Measurements from ENCODE around the gene VSTM4. TPM values are rescaled to one million over a fixed set of nuclear protein-coding genes. Genes with fewer than 3 reads are reported as not detected.

VSTM4 gene
- total and polyA plus RNA-seq, 2 experiments from 2014 or later = 9.0 to 10.2 TPM

DNA sequence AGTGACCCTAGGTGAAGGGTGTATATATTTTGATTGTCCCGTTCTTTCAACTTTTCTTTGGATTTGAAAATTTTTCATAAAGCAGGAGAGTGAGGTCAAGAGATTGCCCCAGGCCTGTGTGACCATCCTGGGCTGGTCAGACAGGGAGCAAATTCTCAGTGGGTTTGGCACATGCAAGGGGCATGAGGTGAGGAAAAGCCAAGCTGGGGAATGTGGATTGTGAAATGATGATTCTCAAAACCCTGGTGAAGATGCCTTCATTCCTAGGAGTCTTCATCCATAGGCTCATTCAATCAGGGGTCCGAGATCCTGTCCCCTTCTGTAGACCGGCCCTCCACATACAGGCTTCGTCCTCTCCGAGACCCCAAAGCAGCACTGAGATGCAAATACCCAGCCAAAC is 45.5 kb upstream of the VSTM4 start:
- Histone ChIP-seq H2AFZ (no peak overlapping the region), H3K4me2 (no peak overlapping the region)
- 94% methylated on average over 5 of the region's 5 CpGs for WGBS (ENCODE audit: low lambda C conversion rate, missing lambda C conversion rate)

DNA sequence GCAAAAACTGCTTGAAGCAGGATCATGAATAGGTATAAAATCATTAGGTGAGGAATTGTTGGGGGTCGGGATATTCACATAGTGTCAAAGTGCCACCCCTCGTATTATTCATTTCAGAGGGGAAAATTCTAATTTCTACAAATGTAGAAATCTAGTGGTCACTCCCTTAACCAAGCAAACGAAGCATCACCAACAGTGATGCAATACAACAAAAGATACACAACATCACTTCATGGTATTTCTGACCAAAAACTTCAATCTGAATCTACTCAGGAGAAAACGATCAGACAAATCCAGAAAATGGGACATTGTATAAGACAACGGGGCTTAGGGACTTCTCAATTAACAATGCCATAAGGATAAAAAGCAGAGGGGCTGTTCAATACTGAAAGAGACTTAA is 44.8 kb upstream of the VSTM4 start:
- H3K27ac ChIP-seq = no peak overlapping the region
- no peaks in the 10 kb centered on the region for H4K20me1 ChIP-seq (ENCODE audit: insufficient read depth, poor library complexity, severe bottlenecking)
- H3K9me3 ChIP-seq (ENCODE audit: low read depth) = no peaks in the 10 kb centered on the region
- H3K4me3 ChIP-seq = no peak overlapping the region
- no peaks in the 10 kb centered on the region for H3K4me1 ChIP-seq (ENCODE audit: insufficient read depth)
- DNase-seq (ENCODE audit: low spot score) = no peak
- H3K4me2 ChIP-seq = no peak overlapping the region
- no peak overlapping the region for H2AFZ ChIP-seq
- no peaks in the 10 kb centered on the region for H3K79me2 ChIP-seq
- no peaks in the 10 kb centered on the region for H3K9me2 ChIP-seq (replicated peaks; ENCODE audit: insufficient read depth)
- H3K27me3 ChIP-seq = peaks cover 26% of the 10 kb centered on the region
- 90% methylated on average over 5 of the region's 5 CpGs for WGBS (ENCODE audit: low lambda C conversion rate, missing lambda C conversion rate)
- H3K36me3 ChIP-seq (replicated peaks; ENCODE audit: insufficient read depth, low read depth) = no peaks in the 10 kb centered on the region
- no peak for TF ChIP-seq EZH2phosphoT487 (IDR thresholded peaks at IDR 0.05; ENCODE audit: low read depth, severe bottlenecking, unreplicated experiment)
- TF ChIP-seq EZH2 (IDR thresholded peaks at IDR 0.05; ENCODE audit: borderline replicate concordance) = no peak
- TF ChIP-seq, protein P1, sequence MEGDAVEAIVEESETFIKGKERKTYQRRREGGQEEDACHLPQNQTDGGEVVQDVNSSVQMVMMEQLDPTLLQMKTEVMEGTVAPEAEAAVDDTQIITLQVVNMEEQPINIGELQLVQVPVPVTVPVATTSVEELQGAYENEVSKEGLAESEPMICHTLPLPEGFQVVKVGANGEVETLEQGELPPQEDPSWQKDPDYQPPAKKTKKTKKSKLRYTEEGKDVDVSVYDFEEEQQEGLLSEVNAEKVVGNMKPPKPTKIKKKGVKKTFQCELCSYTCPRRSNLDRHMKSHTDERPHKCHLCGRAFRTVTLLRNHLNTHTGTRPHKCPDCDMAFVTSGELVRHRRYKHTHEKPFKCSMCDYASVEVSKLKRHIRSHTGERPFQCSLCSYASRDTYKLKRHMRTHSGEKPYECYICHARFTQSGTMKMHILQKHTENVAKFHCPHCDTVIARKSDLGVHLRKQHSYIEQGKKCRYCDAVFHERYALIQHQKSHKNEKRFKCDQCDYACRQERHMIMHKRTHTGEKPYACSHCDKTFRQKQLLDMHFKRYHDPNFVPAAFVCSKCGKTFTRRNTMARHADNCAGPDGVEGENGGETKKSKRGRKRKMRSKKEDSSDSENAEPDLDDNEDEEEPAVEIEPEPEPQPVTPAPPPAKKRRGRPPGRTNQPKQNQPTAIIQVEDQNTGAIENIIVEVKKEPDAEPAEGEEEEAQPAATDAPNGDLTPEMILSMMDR (IDR thresholded peaks at IDR 0.05; ENCODE audit: poor library complexity) = no peak

More for the DNA sequence above, 45.5 kb upstream of the VSTM4 start:
- Histone ChIP-seq H3K9me3 (ENCODE audit: low read depth) (no peaks in the 10 kb centered on the region), H4K20me1 (ENCODE audit: insufficient read depth, poor library complexity, severe bottlenecking) (no peaks in the 10 kb centered on the region), H3K36me3 (replicated peaks; ENCODE audit: insufficient read depth, low read depth) (no peaks in the 10 kb centered on the region), H3K79me2 (no peaks in the 10 kb centered on the region), H3K4me1 (ENCODE audit: insufficient read depth) (no peaks in the 10 kb centered on the region), H3K9me2 (replicated peaks; ENCODE audit: insufficient read depth) (no peaks in the 10 kb centered on the region), H3K27ac (no peak overlapping the region), H3K4me3 (no peak overlapping the region), H3K27me3 (peaks cover 23% of the 10 kb centered on the region)
- no peak for DNase-seq (ENCODE audit: low spot score)
- TF ChIP-seq, protein P1 (IDR thresholded peaks at IDR 0.05; ENCODE audit: poor library complexity) = no peak
- TF ChIP-seq EZH2phosphoT487 (IDR thresholded peaks at IDR 0.05; ENCODE audit: low read depth, severe bottlenecking, unreplicated experiment) (no peak), EZH2 (IDR thresholded peaks at IDR 0.05; ENCODE audit: borderline replicate concordance) (no peak)

DNA sequence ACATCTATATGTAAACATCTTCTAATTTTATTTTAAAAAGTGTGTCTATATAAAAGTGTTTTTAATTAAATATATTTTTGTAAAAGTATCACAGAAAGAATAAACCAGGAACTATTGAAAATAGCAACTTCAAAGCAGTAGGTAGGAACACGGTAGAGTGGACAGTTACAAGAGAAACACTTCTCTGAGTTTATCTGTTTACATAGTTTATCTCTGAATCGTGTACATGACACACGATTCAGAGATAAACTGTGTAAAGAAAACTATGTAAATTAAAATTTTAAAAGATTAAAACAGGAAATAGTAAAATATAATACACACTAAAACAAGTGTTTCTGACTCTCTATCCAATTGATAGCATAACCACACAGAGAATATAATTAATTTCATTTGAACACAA is 43.6 kb upstream of the VSTM4 start:
- no peaks in the 10 kb centered on the region for H3K9me2 ChIP-seq (replicated peaks; ENCODE audit: insufficient read depth)
- no peaks in the 10 kb centered on the region for H3K9me3 ChIP-seq (ENCODE audit: low read depth)
- no peak for TF ChIP-seq EZH2phosphoT487 (IDR thresholded peaks at IDR 0.05; ENCODE audit: low read depth, severe bottlenecking, unreplicated experiment)
- no peak for TF ChIP-seq EZH2 (IDR thresholded peaks at IDR 0.05; ENCODE audit: borderline replicate concordance)
- TF ChIP-seq, protein P1 (IDR thresholded peaks at IDR 0.05; ENCODE audit: poor library complexity) = no peak
- H3K4me1 ChIP-seq (ENCODE audit: insufficient read depth) = no peaks in the 10 kb centered on the region
- H2AFZ ChIP-seq = no peak overlapping the region
- H3K4me2 ChIP-seq = no peak overlapping the region
- H3K4me3 ChIP-seq = no peak overlapping the region
- no peak overlapping the region for H3K27ac ChIP-seq
- 11% methylated on average over 3 of the region's 3 CpGs for WGBS (ENCODE audit: low lambda C conversion rate, missing lambda C conversion rate)
- H3K36me3 ChIP-seq (replicated peaks; ENCODE audit: insufficient read depth, low read depth) = no peaks in the 10 kb centered on the region
- peaks cover 26% of the 10 kb centered on the region for H3K27me3 ChIP-seq
- no peak for DNase-seq (ENCODE audit: low spot score)
- no peaks in the 10 kb centered on the region for H3K79me2 ChIP-seq
- no peaks in the 10 kb centered on the region for H4K20me1 ChIP-seq (ENCODE audit: insufficient read depth, poor library complexity, severe bottlenecking)

DNA sequence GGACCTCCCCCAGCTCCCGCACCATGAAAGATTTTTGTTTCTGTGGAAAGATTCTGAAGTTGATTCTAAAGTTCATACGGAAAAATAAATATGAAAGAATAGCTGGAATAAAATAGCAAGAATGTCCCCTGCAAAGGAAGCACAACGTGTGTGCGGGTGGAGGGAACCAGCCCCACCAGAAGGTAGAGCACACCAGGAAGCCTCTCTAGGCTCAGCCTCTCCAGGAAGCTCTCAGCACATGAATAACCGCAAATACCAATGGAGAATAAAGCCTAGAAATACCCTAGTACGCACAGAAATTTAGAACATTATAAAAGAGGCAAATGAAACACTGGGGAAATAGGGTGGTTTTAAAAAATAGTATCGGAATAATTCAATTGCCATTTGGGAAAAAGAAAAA is 43.1 kb upstream of the VSTM4 start:
- H3K79me2 ChIP-seq = no peaks in the 10 kb centered on the region
- no peaks in the 10 kb centered on the region for H3K9me2 ChIP-seq (replicated peaks; ENCODE audit: insufficient read depth)
- DNase-seq (ENCODE audit: low spot score) = no peak
- H3K4me2 ChIP-seq = no peak overlapping the region
- peaks cover 26% of the 10 kb centered on the region for H3K27me3 ChIP-seq
- no peak for TF ChIP-seq EZH2phosphoT487 (IDR thresholded peaks at IDR 0.05; ENCODE audit: low read depth, severe bottlenecking, unreplicated experiment)
- TF ChIP-seq EZH2 (IDR thresholded peaks at IDR 0.05; ENCODE audit: borderline replicate concordance) = no peak
- TF ChIP-seq, protein P1 (IDR thresholded peaks at IDR 0.05; ENCODE audit: poor library complexity) = no peak
- H4K20me1 ChIP-seq (ENCODE audit: insufficient read depth, poor library complexity, severe bottlenecking) = no peaks in the 10 kb centered on the region
- no peaks in the 10 kb centered on the region for H3K4me1 ChIP-seq (ENCODE audit: insufficient read depth)
- H3K4me3 ChIP-seq = no peak overlapping the region
- no peaks in the 10 kb centered on the region for H3K9me3 ChIP-seq (ENCODE audit: low read depth)
- no peak overlapping the region for H2AFZ ChIP-seq
- WGBS (ENCODE audit: low lambda C conversion rate, missing lambda C conversion rate) = 46% methylated on average over 7 of the region's 7 CpGs
- no peak overlapping the region for H3K27ac ChIP-seq
- no peaks in the 10 kb centered on the region for H3K36me3 ChIP-seq (replicated peaks; ENCODE audit: insufficient read depth, low read depth)

Data from hepatocyte (in vitro differentiated cells).